PC-3 (cell line): ENCODE measurements around the gene CNTN4. TPM values are rescaled to one million over a fixed set of nuclear protein-coding genes. Genes with fewer than 3 reads are reported as not detected.
"Not testable (repeated sequence)": the region's sequence is repeated elsewhere in the genome, so short reads cannot be mapped to it uniquely, and the experiment has no call there.

Experiments used
- ATAC-seq: fragments of 200-7000 bp; cut with Tn5 transposase; 2 replicates; pipeline ENCODE4 v1.9.1; 2020; ENCODE audit warnings: mild to moderate bottlenecking, moderate library complexity
- BruUV-seq: library from RNA; stranded (reverse); fragments of 400-500 nt; replicated peaks from 2 replicates; lab custom pipeline; 2021; lab: Mats Ljungman, UMichigan
- CTCF ChIA-PET: fragments of 300-600 bp; sonication (Branson Sonifier 250); formaldehyde crosslinking; loops from one replicate; lab custom pipeline; 2022; ENCODE audit warnings: antibody characterized with exemption; lab: Charles Lee
- POLR2A ChIA-PET: fragments of 300-600 bp; sonication (Branson Sonifier 250); formaldehyde crosslinking; loops from one replicate; lab custom pipeline; 2022; ENCODE audit warnings: antibody characterized with exemption; ENCODE audit not compliant: unreplicated experiment; lab: Charles Lee
- DNase-seq: peaks from one replicate; pipeline ENCODE4 v3.0.0-alpha.2; 2015
- H2AFZ ChIP-seq: fragments of 300-600 bp; sonication (generic); 2 replicates; pipeline ENCODE4 v1.6.0; 2016; ENCODE audit warnings: antibody characterized with exemption, low read length
- H3F3A ChIP-seq: fragments of 300-600 bp; sonication (generic); one replicate; pipeline ENCODE4 v1.6.0; 2017; ENCODE audit warnings: antibody characterized with exemption, low read length, control low read depth, mild to moderate bottlenecking; ENCODE audit not compliant: unreplicated experiment
- H3K27ac ChIP-seq: fragments of 300-600 bp; sonication (generic); 2 replicates; pipeline ENCODE4 v1.5.1; 2016; ENCODE audit warnings: mild to moderate bottlenecking, low read length
- H3K27me3 ChIP-seq: fragments of 300-600 bp; sonication (generic); 2 replicates; pipeline ENCODE4 v1.6.1; 2016; ENCODE audit warnings: low read length, mixed read lengths
- H3K36me3 ChIP-seq: fragments of 300-600 bp; sonication (generic); 2 replicates; pipeline ENCODE4 v1.6.1; 2016; ENCODE audit warnings: low read depth, mixed run types, low read length, mixed read lengths
- H3K4me1 ChIP-seq: fragments of 300-600 bp; sonication (generic); 2 replicates; pipeline ENCODE4 v1.5.1; 2016; ENCODE audit warnings: low read length; ENCODE audit not compliant: insufficient read depth
- H3K4me2 ChIP-seq: fragments of 300-600 bp; sonication (generic); 2 replicates; pipeline ENCODE4 v1.6.0; 2016; ENCODE audit warnings: low read length
- H3K4me3 ChIP-seq: fragments of 300-600 bp; sonication (generic); 2 replicates; pipeline ENCODE4 v1.5.1; 2016; ENCODE audit warnings: mild to moderate bottlenecking, low read length, mixed read lengths
- H3K79me2 ChIP-seq: fragments of 300-600 bp; sonication (generic); 2 replicates; pipeline ENCODE4 v1.6.1; 2017; ENCODE audit warnings: low read length, mixed read lengths
- H3K9ac ChIP-seq: fragments of 300-600 bp; sonication (generic); 2 replicates; pipeline ENCODE4 v1.6.0; 2016; ENCODE audit warnings: mild to moderate bottlenecking, low read length
- H3K9me2 ChIP-seq: fragments of 300-600 bp; sonication (generic); replicated peaks from 2 replicates; pipeline ENCODE4 v1.6.1; 2016; ENCODE audit warnings: mixed run types, low read length, mixed read lengths
- H3K9me3 ChIP-seq: fragments of 300-600 bp; sonication (generic); 2 replicates; pipeline ENCODE4 v1.6.1; 2016; ENCODE audit warnings: low read length, mixed read lengths
- H4K20me1 ChIP-seq: fragments of 300-600 bp; sonication (generic); 2 replicates; pipeline ENCODE4 v1.6.1; 2016; ENCODE audit warnings: low read length, mixed read lengths
- EZH2 ChIP-seq: fragments of 300-600 bp; sonication (generic); IDR thresholded peaks from one replicate; pipeline ENCODE4 v1.6.1; 2017; ENCODE audit warnings: antibody characterized with exemption, mild to moderate bottlenecking, low read length; ENCODE audit not compliant: unreplicated experiment
- EZH2phosphoT487 ChIP-seq: fragments of 300-600 bp; sonication (generic); IDR thresholded peaks from 2 replicates; pipeline ENCODE4 v1.6.1; 2018; ENCODE audit warnings: mild to moderate bottlenecking, antibody characterized with exemption, low read length, borderline replicate concordance
- intact Hi-C: fragments of 100-400 bp; cut with micrococcal nuclease; formaldehyde crosslinking; loops from 2 replicates; pipeline ENCODE4 v1.9.0; 2023
- total RNA-seq: library from RNA; depleted of rRNA; stranded (reverse); fragments of >200 nt; gene quantifications from 2 replicates; pipeline ENCODE4 v1.2.3, GENCODE V29; 2014
- TF ChIP-seq, protein P1 (sequence below): fragments of 300-600 bp; sonication (generic); conservative IDR thresholded peaks from 2 replicates; pipeline ENCODE4 v1.5.1; 2017; ENCODE audit warnings: antibody characterized with exemption, low read depth, mild to moderate bottlenecking, low read length

Gene CNTN4
- total RNA-seq, 1 experiment from 2014 or later = not detected

DNA sequence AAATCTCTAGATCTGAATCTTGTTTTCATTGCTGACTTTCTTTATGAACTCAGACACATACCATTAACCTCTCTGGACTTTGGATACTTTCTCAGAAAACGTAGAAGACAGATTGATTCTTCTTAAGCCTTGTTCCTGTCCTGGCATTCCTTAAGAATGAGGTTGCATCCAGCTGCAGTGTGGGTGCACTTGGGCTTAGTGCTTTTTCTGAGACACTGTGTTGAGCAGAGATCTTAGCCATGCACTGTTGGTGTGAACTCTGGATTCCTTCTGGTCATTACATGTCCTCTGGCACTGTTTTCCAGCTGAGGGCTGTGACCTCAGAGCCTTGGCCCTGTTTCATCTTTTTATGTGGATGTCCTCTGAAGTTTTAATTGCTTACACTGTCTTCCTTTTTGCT lies 428.3 kb downstream of the CNTN4 start:
- H3K9me2 ChIP-seq = no peaks in the 10 kb centered on the region
- no peak overlapping the region for H3K4me2 ChIP-seq
- no TSS peak for BruUV-seq
- intact Hi-C loops = no loop called here
- H3K27ac ChIP-seq = no peak overlapping the region
- 0 out of 2 replicates have a peak, but pooled peaks cover 24% of the 10 kb centered on the region for H3K9me3 ChIP-seq
- H3K9ac ChIP-seq = no peak overlapping the region
- no peaks in the 10 kb centered on the region for H3F3A ChIP-seq
- no peak for DNase-seq
- ChIA-PET CTCF (no interaction called here), POLR2A (no interaction called here)
- no peaks in the 10 kb centered on the region for H3K79me2 ChIP-seq
- H4K20me1 ChIP-seq = no peaks in the 10 kb centered on the region
- TF ChIP-seq EZH2 (no peak), EZH2phosphoT487 (no peak)
- TF ChIP-seq, protein P1, sequence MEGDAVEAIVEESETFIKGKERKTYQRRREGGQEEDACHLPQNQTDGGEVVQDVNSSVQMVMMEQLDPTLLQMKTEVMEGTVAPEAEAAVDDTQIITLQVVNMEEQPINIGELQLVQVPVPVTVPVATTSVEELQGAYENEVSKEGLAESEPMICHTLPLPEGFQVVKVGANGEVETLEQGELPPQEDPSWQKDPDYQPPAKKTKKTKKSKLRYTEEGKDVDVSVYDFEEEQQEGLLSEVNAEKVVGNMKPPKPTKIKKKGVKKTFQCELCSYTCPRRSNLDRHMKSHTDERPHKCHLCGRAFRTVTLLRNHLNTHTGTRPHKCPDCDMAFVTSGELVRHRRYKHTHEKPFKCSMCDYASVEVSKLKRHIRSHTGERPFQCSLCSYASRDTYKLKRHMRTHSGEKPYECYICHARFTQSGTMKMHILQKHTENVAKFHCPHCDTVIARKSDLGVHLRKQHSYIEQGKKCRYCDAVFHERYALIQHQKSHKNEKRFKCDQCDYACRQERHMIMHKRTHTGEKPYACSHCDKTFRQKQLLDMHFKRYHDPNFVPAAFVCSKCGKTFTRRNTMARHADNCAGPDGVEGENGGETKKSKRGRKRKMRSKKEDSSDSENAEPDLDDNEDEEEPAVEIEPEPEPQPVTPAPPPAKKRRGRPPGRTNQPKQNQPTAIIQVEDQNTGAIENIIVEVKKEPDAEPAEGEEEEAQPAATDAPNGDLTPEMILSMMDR = no peak
- no peak overlapping the region for H2AFZ ChIP-seq
- no peaks in the 10 kb centered on the region for H3K4me1 ChIP-seq
- no peaks in the 10 kb centered on the region for H3K27me3 ChIP-seq
- no peak for ATAC-seq
- no peak overlapping the region for H3K4me3 ChIP-seq
- no peaks in the 10 kb centered on the region for H3K36me3 ChIP-seq

DNA sequence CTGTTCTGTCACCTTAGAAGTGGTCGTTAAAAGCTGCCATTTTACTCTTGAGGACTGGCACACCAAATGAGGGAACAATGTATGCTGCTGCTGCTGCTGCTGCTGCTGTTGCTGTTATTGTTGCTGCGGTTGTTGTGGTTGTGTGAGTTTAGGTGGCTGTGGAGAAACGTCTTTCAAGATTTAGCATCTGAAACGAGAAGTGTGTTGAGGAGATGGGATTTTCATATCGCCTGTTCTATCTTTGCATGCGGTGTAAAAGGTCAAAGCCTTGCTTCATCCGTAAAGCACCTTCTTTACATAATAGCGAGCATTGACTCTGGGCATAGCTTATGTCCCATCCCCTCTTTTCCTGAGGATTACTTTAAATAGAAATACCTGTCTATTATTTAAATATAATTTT lies 428.7 kb downstream of the CNTN4 start:
- H3K9me3 ChIP-seq = peaks cover 21% of the 10 kb centered on the region; the same call in 1 of the 2 replicates
- intact Hi-C loops, BruUV-seq, H3K79me2 ChIP-seq, H3K4me1 ChIP-seq, H3K4me2 ChIP-seq, H3K27me3 ChIP-seq, H3K9me2 ChIP-seq, POLR2A ChIA-PET, H4K20me1 ChIP-seq, DNase-seq, H2AFZ ChIP-seq, H3K27ac ChIP-seq, CTCF ChIA-PET, H3K9ac ChIP-seq, H3F3A ChIP-seq, H3K36me3 ChIP-seq, ATAC-seq, H3K4me3 ChIP-seq: not testable (repeated sequence)

- POLR2A ChIA-PET, ATAC-seq, CTCF ChIA-PET: not testable (repeated sequence)
These were observed 436.1 kb downstream of the CNTN4 start for GRCh38 chr3:2534767-2535166.

DNA sequence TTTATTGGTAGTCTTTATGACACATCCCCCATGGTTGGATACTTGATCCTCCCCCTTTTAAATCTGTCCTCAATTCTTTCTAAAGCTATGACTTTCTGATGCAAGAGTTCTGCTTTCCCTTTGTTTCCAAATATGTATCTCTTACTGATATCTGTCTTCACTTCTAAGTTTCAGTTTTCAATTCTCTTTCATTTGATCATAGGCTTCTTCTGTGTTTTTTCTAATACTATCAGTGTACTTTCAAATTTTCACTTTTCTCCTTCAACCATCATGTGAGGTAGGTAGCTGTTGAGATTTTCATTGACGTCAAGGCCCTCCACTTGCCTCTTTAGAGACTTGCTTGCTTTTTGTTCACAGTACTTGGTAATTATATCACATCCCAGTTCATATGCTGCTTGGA lies 436.5 kb downstream of the CNTN4 start:
- Histone ChIP-seq H3K4me3 (no peak overlapping the region), H3K9me2 (no peaks in the 10 kb centered on the region), H3K36me3 (no peaks in the 10 kb centered on the region), H3K4me2 (no peak overlapping the region), H3K9me3 (peaks cover 17% of the 10 kb centered on the region), H3K79me2 (no peaks in the 10 kb centered on the region), H2AFZ (no peak overlapping the region), H3K4me1 (no peaks in the 10 kb centered on the region), H3F3A (no peaks in the 10 kb centered on the region), H3K27me3 (no peaks in the 10 kb centered on the region), H3K27ac (no peak overlapping the region), H4K20me1 (no peaks in the 10 kb centered on the region), H3K9ac (no peak overlapping the region)
- ChIA-PET POLR2A (no interaction called here), CTCF (no interaction called here)
- DNase-seq (no peak), ATAC-seq (no peak)
- TF ChIP-seq EZH2phosphoT487 = no peak
- no peak for TF ChIP-seq EZH2
- TF ChIP-seq, protein P1 = no peak
- intact Hi-C loops = no loop called here
- no TSS peak for BruUV-seq

More at GRCh38 chr3:2534767-2535166, 436.1 kb downstream of the CNTN4 start:
- H3K9me2 ChIP-seq, BruUV-seq, H3K4me1 ChIP-seq, H3F3A ChIP-seq, H3K27me3 ChIP-seq, H3K79me2 ChIP-seq, DNase-seq, intact Hi-C loops, H4K20me1 ChIP-seq, H3K9ac ChIP-seq, H3K4me3 ChIP-seq, H3K36me3 ChIP-seq, H3K4me2 ChIP-seq, H3K27ac ChIP-seq, H2AFZ ChIP-seq: not testable (repeated sequence)
- H3K9me3 ChIP-seq = peaks cover 18% of the 10 kb centered on the region
